SK-N-MC (cell line): ENCODE data around the gene SNX20.

Experiments
- EZH2 ChIP-seq: fragments of 200-600 bp; sonication (generic); IDR thresholded peaks from one replicate; pipeline ENCODE4 v1.6.1; 2017; ENCODE audit warnings: antibody characterized with exemption
- FOXP2 ChIP-seq: optimal IDR thresholded peaks from 2 replicates; pipeline ENCODE3; 2011; ENCODE audit warnings: mild to moderate bottlenecking, moderate library complexity; ENCODE audit not compliant: insufficient read depth; ENCODE audit errors: extremely low read length, control extremely low read depth
- POLR2AphosphoS5 ChIP-seq: IDR thresholded peaks from 2 replicates; pipeline ENCODE4 v1.6.1; 2012; ENCODE audit warnings: mild to moderate bottlenecking, low read depth, low read length, borderline replicate concordance

GRCh38 chr16:50637716-50638602 lies 43.2 kb downstream of the SNX20 start:
- TF ChIP-seq POLR2AphosphoS5: no peak
- no peak for TF ChIP-seq EZH2
- TF ChIP-seq FOXP2: no peak
